ENCODE data around the gene LIPC.
"Not testable (repeated sequence)": the region's sequence is repeated elsewhere in the genome, so short reads cannot be mapped to it uniquely, and the experiment has no call there.

The LIPC gene

GRCh38 chr15:58594898-58595297 lies 163.1 kb downstream of the LIPC start:
- peak in 1 of 5 donors; percentile 18 for DNase-seq

GRCh38 chr15:58595516-58596263 lies 163.9 kb downstream of the LIPC start:
- DNase-seq = no peak

- DNase-seq = no peak
Observed at GRCh38 chr15:58597943-58598828, 166.4 kb downstream of the LIPC start.

- no peak for DNase-seq
Observed at GRCh38 chr15:58598829-58599210, 167.0 kb downstream of the LIPC start.

GRCh38 chr15:58602823-58603222 lies 171.0 kb downstream of the LIPC start:
- DNase-seq = no peak

- DNase-seq = not testable (repeated sequence)
Observed at GRCh38 chr15:58603927-58604326, 172.1 kb downstream of the LIPC start.

GRCh38 chr15:58604455-58604923 lies 172.7 kb downstream of the LIPC start:
- DNase-seq = no peak

- DNase-seq = no peak
Observed at GRCh38 chr15:58605931-58606530, 174.2 kb downstream of the LIPC start.

GRCh38 chr15:58606577-58607080 lies 174.8 kb downstream of the LIPC start:
- DNase-seq = no peak

- no peak for DNase-seq
Observed at GRCh38 chr15:58608129-58608590, 176.4 kb downstream of the LIPC start.

- no peak for DNase-seq
Observed at GRCh38 chr15:58608711-58609110, 176.9 kb downstream of the LIPC start.

GRCh38 chr15:58611731-58612676 lies 180.2 kb downstream of the LIPC start:
- no peak for DNase-seq

- DNase-seq = no peak
Observed at GRCh38 chr15:58616171-58616570, 184.4 kb downstream of the LIPC start.

Measured in T-helper 1 cell (primary cell).